CD8-positive, alpha-beta memory T cell (primary cell): ENCODE results near the gene GDAP2. TPM values are rescaled to one million over a fixed set of nuclear protein-coding genes. Genes with fewer than 3 reads are reported as not detected.

ENCODE experiments used
- CTCF ChIA-PET: fragments of 350-600 bp; sonication (Branson Sonifier 250); formaldehyde crosslinking; loops from one replicate; lab custom pipeline; 2021; ENCODE audit warnings: antibody characterized with exemption; lab: Charles Lee
- POLR2A ChIA-PET: fragments of 350-600 bp; sonication (Branson Sonifier 250); formaldehyde crosslinking; loops from one replicate; lab custom pipeline; 2021; ENCODE audit warnings: antibody characterized with exemption; lab: Charles Lee
- DNase-seq, 5 donors: peaks; one replicate each; pipeline versions ENCODE4 v3.0.0 to v3.0.0-alpha.2; 2020 to 2022; ENCODE audit warnings: mixed read lengths in 1 of 5
- H3K27ac ChIP-seq: one replicate; pipeline ENCODE4 v1.7.0; 2013; ENCODE audit warnings: low read depth, mild to moderate bottlenecking, low read length, moderate library complexity
- H3K27me3 ChIP-seq: 2 replicates; pipeline ENCODE4 v1.7.0; 2013; ENCODE audit warnings: low read length, mild to moderate bottlenecking; ENCODE audit not compliant: insufficient read depth, poor library complexity, severe bottlenecking
- H3K36me3 ChIP-seq: 2 replicates; pipeline ENCODE4 v1.7.0; 2013; ENCODE audit warnings: mild to moderate bottlenecking, low read length, moderate library complexity; ENCODE audit not compliant: insufficient read depth
- H3K4me1 ChIP-seq: 2 replicates; pipeline ENCODE4 v1.7.0; 2013; ENCODE audit warnings: mild to moderate bottlenecking, low read length, moderate library complexity; ENCODE audit not compliant: insufficient read depth
- H3K4me3 ChIP-seq: 2 replicates; pipeline ENCODE4 v1.7.0; 2013; ENCODE audit warnings: mild to moderate bottlenecking, low read length
- H3K9me3 ChIP-seq: 2 replicates; pipeline ENCODE4 v1.7.0; 2013; ENCODE audit warnings: mild to moderate bottlenecking, low read length
- H3K27ac Mint-ChIP-seq, 8 donors: one replicate each; pipeline ENCODE4 v1.8.0; 2020 to 2021; ENCODE audit warnings: mixed read lengths in 8 of 8, mild to moderate bottlenecking in 6 of 8, inconsistent platforms in 3 of 8, moderate library complexity in 3 of 8
- H3K27me3 Mint-ChIP-seq, 2 donors: one replicate each; pipeline ENCODE4 v1.8.0; 2020 to 2021; ENCODE audit warnings: mixed read lengths in 2 of 2, mild to moderate bottlenecking in 1 of 2, moderate library complexity in 1 of 2
- H3K36me3 Mint-ChIP-seq, 3 donors: one replicate each; pipeline ENCODE4 v1.8.0; 2020 to 2021; ENCODE audit warnings: mixed read lengths in 3 of 3, inconsistent platforms in 1 of 3, mild to moderate bottlenecking in 1 of 3
- H3K4me1 Mint-ChIP-seq, 3 donors: one replicate each; pipeline ENCODE4 v1.8.0; 2020 to 2021; ENCODE audit warnings: mixed read lengths in 3 of 3, inconsistent platforms in 1 of 3, mild to moderate bottlenecking in 1 of 3
- H3K4me3 Mint-ChIP-seq, 7 donors: one replicate each; pipeline ENCODE4 v1.8.0; 2020 to 2021; ENCODE audit warnings: mixed read lengths in 7 of 7, mild to moderate bottlenecking in 6 of 7, moderate library complexity in 4 of 7, inconsistent platforms in 2 of 7
- H3K9me3 Mint-ChIP-seq, 5 donors: one replicate each; pipeline ENCODE4 v1.8.0; 2020 to 2022; ENCODE audit warnings: mixed read lengths in 5 of 5, mild to moderate bottlenecking in 3 of 5, moderate library complexity in 2 of 5, inconsistent platforms in 1 of 5
- polyA plus RNA-seq: library from polyadenylated mRNA; unstranded; fragments of 300-500 nt; fragmentation: Illumina TruSeq; gene quantifications from one replicate; pipeline ENCODE4 v1.2.3, GENCODE V29; 2021
- total RNA-seq, 2 experiments: library from RNA; stranded (reverse); gene quantifications; one replicate each; pipeline ENCODE4 v1.2.3, GENCODE V29; 2021

GDAP2 gene
- total and polyA plus RNA-seq, 3 experiments from 2014 or later: 10.0 to 31.7 (median 26.4) TPM

- Histone ChIP-seq H3K9me3 (no peaks in the 10 kb centered on the region), H3K4me1 (no peaks in the 10 kb centered on the region), H3K4me3 (no peak overlapping the region), H3K36me3 (peaks cover 12% of the 10 kb centered on the region), H3K27me3 (no peaks in the 10 kb centered on the region), H3K27ac (no peak overlapping the region)
- Mint-ChIP-seq H3K4me3 (no peak overlapping the region), H3K27me3 (no peaks in the 10 kb centered on the region), H3K36me3 (peaks cover 13 to 73% (median 27%) of the 10 kb centered on the region in 3 donors), H3K9me3 (no peaks in the 10 kb centered on the region), H3K4me1 (peaks cover 1 to 5% (median 4%) of the 10 kb centered on the region in 3 donors), H3K27ac (peak overlapping the region in 3 of 8 donors; percentile 6 to 12 (median 8))
- CTCF ChIA-PET: no interaction called here
- DNase-seq: no peak
- POLR2A ChIA-PET: no interaction called here
Observed at GRCh38 chr1:117897551-117897950, 31.9 kb downstream of the GDAP2 start.

- Histone ChIP-seq H3K9me3 (no peaks in the 10 kb centered on the region), H3K27ac (no peak overlapping the region), H3K4me3 (no peak overlapping the region), H3K36me3 (peaks cover 12% of the 10 kb centered on the region), H3K27me3 (no peaks in the 10 kb centered on the region), H3K4me1 (no peaks in the 10 kb centered on the region)
- Mint-ChIP-seq H3K9me3 (no peaks in the 10 kb centered on the region), H3K27me3 (no peaks in the 10 kb centered on the region), H3K27ac (peak overlapping the region in 6 of 8 donors; percentile 1 to 51 (median 10)), H3K4me1 (peaks cover 1 to 5% (median 4%) of the 10 kb centered on the region in 3 donors), H3K4me3 (no peak overlapping the region), H3K36me3 (peaks cover 4 to 71% (median 23%) of the 10 kb centered on the region in 3 donors)
- ChIA-PET POLR2A (no interaction called here), CTCF (interaction anchor here (0.9 to 2.2 kb wide), 6 partner anchors 10 to 34 kb away, joined by 3 to 14 read pairs (median 4); partner anchors contain the start of genes GDAP2 and WDR3)
- DNase-seq: peak; percentile 18 to 60 (median 33)
Observed at GRCh38 chr1:117895482-117896114, 33.8 kb downstream of the GDAP2 start.

- no peak overlapping the region for H3K27ac Mint-ChIP-seq
- no peak for DNase-seq
- no peak overlapping the region for H3K4me3 Mint-ChIP-seq
- no peaks in the 10 kb centered on the region for H3K27me3 Mint-ChIP-seq
- no peaks in the 10 kb centered on the region for H3K27me3 ChIP-seq
- peaks cover 4 to 67% (median 25%) of the 10 kb centered on the region in 3 donors for H3K36me3 Mint-ChIP-seq
- no peak overlapping the region for H3K4me3 ChIP-seq
- ChIA-PET POLR2A (no interaction called here), CTCF (no interaction called here)
- no peaks in the 10 kb centered on the region for H3K4me1 ChIP-seq
- H3K9me3 ChIP-seq: no peaks in the 10 kb centered on the region
- H3K4me1 Mint-ChIP-seq: peaks cover 1 to 5% (median 4%) of the 10 kb centered on the region in 3 donors
- peaks cover 12% of the 10 kb centered on the region for H3K36me3 ChIP-seq
- no peaks in the 10 kb centered on the region for H3K9me3 Mint-ChIP-seq
- H3K27ac ChIP-seq: no peak overlapping the region
Observed at GRCh38 chr1:117894078-117894477, 35.3 kb downstream of the GDAP2 start.

DNA sequence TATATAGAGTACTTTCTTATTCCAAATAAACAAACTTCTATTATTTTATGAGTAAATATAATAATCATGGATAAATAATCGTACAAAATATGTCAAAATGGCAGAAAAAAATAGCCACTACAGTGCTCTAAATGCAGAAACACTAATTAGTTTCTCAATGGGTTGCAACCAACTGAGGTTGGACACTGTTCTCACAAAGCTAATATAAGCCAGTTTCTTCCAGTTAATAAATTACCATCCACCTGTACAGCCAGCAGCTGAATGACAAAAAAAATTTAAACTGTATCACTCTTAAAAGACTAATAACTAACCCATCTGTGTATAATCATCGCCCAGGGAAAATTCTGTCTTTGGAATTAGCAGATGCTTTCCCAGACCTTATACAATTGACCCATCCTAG, 36.9 kb downstream of the GDAP2 start:
- no peaks in the 10 kb centered on the region for H3K4me1 ChIP-seq
- Mint-ChIP-seq H3K4me1 (peaks cover 1 to 5% (median 4%) of the 10 kb centered on the region in 3 donors), H3K9me3 (no peaks in the 10 kb centered on the region), H3K27ac (no peak overlapping the region), H3K27me3 (no peaks in the 10 kb centered on the region), H3K36me3 (peaks cover 4 to 62% (median 25%) of the 10 kb centered on the region in 3 donors), H3K4me3 (no peak overlapping the region)
- H3K27me3 ChIP-seq: no peaks in the 10 kb centered on the region
- H3K4me3 ChIP-seq: no peak overlapping the region
- H3K27ac ChIP-seq: no peak overlapping the region
- ChIA-PET POLR2A (no interaction called here), CTCF (no interaction called here)
- no peak for DNase-seq
- peaks cover 12% of the 10 kb centered on the region for H3K36me3 ChIP-seq
- H3K9me3 ChIP-seq: no peaks in the 10 kb centered on the region

- CTCF ChIA-PET: no interaction called here
Observed at GRCh38 chr1:117890452-117890851, 39.0 kb downstream of the GDAP2 start.

DNA sequence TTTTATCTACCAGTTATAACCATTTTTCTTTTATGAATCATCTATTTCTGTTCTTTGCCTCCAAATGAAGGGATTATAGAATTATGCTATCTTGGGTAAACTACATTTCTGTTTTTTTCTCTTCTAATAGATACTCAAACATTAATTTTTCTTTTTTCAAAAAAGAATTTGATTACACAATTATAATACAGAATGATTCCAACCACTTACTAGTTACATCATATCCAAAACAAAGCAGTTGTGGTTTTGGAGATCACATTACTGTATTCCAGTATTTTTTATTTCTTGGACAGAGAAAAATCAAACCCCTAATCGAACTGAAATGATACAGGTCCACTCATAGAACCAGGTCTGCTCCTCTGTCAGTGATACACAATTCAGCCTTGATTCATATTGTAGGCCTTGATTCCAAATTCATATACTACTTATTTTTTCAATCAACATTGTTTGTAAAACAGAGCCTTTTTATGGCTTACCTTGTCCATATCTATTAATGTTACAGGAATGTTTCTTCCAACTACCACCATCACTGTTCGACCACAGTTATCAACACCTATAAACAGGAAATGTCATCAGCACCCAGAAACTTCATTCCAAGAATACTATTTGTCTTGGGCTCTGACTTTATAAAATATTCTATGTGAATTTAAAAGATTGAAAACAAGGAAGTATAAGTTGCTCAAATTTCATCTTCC, 43.2 kb downstream of the GDAP2 start:
- Histone ChIP-seq H3K9me3 (no peaks in the 10 kb centered on the region), H3K4me1 (no peaks in the 10 kb centered on the region), H3K36me3 (no peaks in the 10 kb centered on the region), H3K27me3 (no peaks in the 10 kb centered on the region), H3K4me3 (no peak overlapping the region), H3K27ac (no peak overlapping the region)
- ChIA-PET CTCF (no interaction called here), POLR2A (no interaction called here)
- H3K36me3 Mint-ChIP-seq: peaks cover 14 to 61% (median 28%) of the 10 kb centered on the region in 3 donors
- peaks cover 0 to 4% (median 3%) of the 10 kb centered on the region in 3 donors for H3K4me1 Mint-ChIP-seq
- H3K27ac Mint-ChIP-seq: peak overlapping the region in 1 of 8 donors; percentile 8
- H3K27me3 Mint-ChIP-seq: no peaks in the 10 kb centered on the region
- no peaks in the 10 kb centered on the region for H3K9me3 Mint-ChIP-seq
- no peak for DNase-seq
- H3K4me3 Mint-ChIP-seq: no peak overlapping the region

More at GRCh38 chr1:117890452-117890851, 39.0 kb downstream of the GDAP2 start:
- H3K4me3 ChIP-seq: no peak overlapping the region
- Mint-ChIP-seq H3K27ac (no peak overlapping the region), H3K36me3 (peaks cover 4 to 57% (median 23%) of the 10 kb centered on the region in 3 donors), H3K27me3 (no peaks in the 10 kb centered on the region), H3K9me3 (no peaks in the 10 kb centered on the region), H3K4me1 (peaks cover 1 to 5% (median 3%) of the 10 kb centered on the region in 3 donors), H3K4me3 (no peak overlapping the region)
- H3K36me3 ChIP-seq: no peaks in the 10 kb centered on the region
- no peaks in the 10 kb centered on the region for H3K9me3 ChIP-seq
- H3K27ac ChIP-seq: no peak overlapping the region
- DNase-seq: no peak
- POLR2A ChIA-PET: no interaction called here
- no peaks in the 10 kb centered on the region for H3K4me1 ChIP-seq
- no peaks in the 10 kb centered on the region for H3K27me3 ChIP-seq

DNA sequence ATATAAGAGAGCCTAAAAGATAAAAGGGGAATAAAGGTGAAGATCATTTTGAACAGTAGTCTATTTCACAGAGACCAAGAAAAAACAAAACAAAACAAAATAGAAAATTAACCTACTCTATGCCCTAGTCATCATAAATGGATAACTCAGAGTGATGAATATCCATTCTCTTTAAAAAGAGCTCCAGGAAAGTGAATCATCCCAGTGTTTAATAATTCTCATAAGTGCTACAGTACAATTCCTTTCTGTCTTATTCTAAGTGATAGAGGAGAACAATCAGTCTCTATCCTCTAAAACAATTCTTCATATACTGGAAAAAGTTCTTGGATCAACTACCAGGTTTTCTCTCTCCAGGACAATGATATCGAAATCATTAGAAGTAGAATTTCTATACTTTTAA, 45.8 kb downstream of the GDAP2 start:
- Histone ChIP-seq H3K4me3 (no peak overlapping the region), H3K4me1 (no peaks in the 10 kb centered on the region), H3K36me3 (no peaks in the 10 kb centered on the region), H3K27ac (no peak overlapping the region), H3K9me3 (no peaks in the 10 kb centered on the region), H3K27me3 (no peaks in the 10 kb centered on the region)
- Mint-ChIP-seq H3K36me3 (peaks cover 13 to 58% (median 34%) of the 10 kb centered on the region in 3 donors), H3K4me3 (no peak overlapping the region), H3K27me3 (no peaks in the 10 kb centered on the region), H3K4me1 (peaks cover 0 to 4% (median 3%) of the 10 kb centered on the region in 3 donors), H3K9me3 (no peaks in the 10 kb centered on the region), H3K27ac (no peak overlapping the region)
- ChIA-PET POLR2A (no interaction called here), CTCF (interaction anchor here (1.0 kb wide), 1 partner anchor 11 kb away, joined by 4 read pairs; no protein-coding TSS in a partner anchor)
- DNase-seq: no peak

DNA sequence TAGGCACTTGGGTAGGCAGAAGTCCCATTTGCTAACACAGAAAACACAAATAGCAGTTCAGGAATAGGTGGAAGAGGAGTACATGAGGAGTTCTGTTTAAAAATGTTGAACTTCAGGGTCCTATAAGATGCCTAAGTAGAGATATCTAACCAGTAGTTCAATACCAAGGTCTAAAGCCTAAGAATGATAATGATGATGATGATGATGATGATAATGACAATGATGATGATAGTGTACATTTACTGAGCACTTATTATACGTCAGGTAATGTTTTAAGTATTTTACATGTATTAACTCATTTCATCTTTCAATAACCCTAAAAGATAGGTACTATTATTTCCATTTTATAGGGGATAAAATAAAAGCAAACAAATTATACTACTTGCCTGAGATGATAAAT, 50.1 kb downstream of the GDAP2 start:
- Histone ChIP-seq H3K36me3 (peaks cover 26% of the 10 kb centered on the region), H3K9me3 (no peaks in the 10 kb centered on the region), H3K4me3 (no peak overlapping the region), H3K27me3 (no peaks in the 10 kb centered on the region), H3K27ac (no peak overlapping the region), H3K4me1 (no peaks in the 10 kb centered on the region)
- Mint-ChIP-seq H3K9me3 (peaks cover 0 to 9% (median 8%) of the 10 kb centered on the region in 5 donors), H3K4me1 (no peaks in the 10 kb centered on the region), H3K36me3 (peaks cover 50 to 71% (median 50%) of the 10 kb centered on the region in 3 donors), H3K4me3 (no peak overlapping the region), H3K27ac (no peak overlapping the region), H3K27me3 (no peaks in the 10 kb centered on the region)
- ChIA-PET POLR2A (no interaction called here), CTCF (no interaction called here)
- no peak for DNase-seq
